Endothelial cell of umbilical vein (primary cell): ENCODE data around the gene SH3RF1. TPM values are rescaled to one million over a fixed set of nuclear protein-coding genes. Genes with fewer than 3 reads are reported as not detected.

Experiments used
- BruUV-seq: library from RNA; stranded (reverse); fragments of 400-500 nt; replicated peaks from 2 replicates; lab custom pipeline; 2021; lab: Mats Ljungman, UMichigan
- CTCF ChIA-PET: fragments of 300-600, 350-600 bp; sonication (Branson Sonifier 250); formaldehyde crosslinking; loops from one replicate; lab custom pipeline; 2021; ENCODE audit warnings: antibody characterized with exemption, inconsistent platforms; lab: Charles Lee
- POLR2A ChIA-PET: fragments of 300-600, 350-600 bp; sonication (Branson Sonifier 250); formaldehyde crosslinking; loops from one replicate; lab custom pipeline; 2021; ENCODE audit warnings: antibody characterized with exemption, inconsistent platforms; lab: Charles Lee
- DNase-seq: peaks from one replicate; pipeline ENCODE4 v3.0.0-alpha.2; 2011; ENCODE audit warnings: low read depth, low spot score
- FAIRE-seq: peaks from 2 replicates; lab custom pipeline; 2011; peaks lifted over from hg19 to GRCh38; lab: Jason Lieb, UNC
- H2AFZ ChIP-seq: 2 replicates; pipeline ENCODE4 v1.6.0; 2012; ENCODE audit warnings: low read depth, low read length, control low read depth, inconsistent platforms
- H3K27ac ChIP-seq: 2 replicates; pipeline ENCODE4 v1.5.1; 2011; ENCODE audit warnings: low read depth, mild to moderate bottlenecking, control low read depth, low read length, moderate library complexity; ENCODE audit not compliant: insufficient read depth
- H3K27me3 ChIP-seq, 2 experiments: 2 replicates each; pipeline versions ENCODE4 v1.6.0 to v1.6.1; 2011; ENCODE audit warnings: low read length in 2 of 2, mixed read lengths in 1 of 2; ENCODE audit not compliant: control insufficient read depth in 2 of 2, insufficient read depth in 2 of 2
- H3K36me3 ChIP-seq, 2 experiments: 2 replicates in 1 of 2; 3 replicates in 1 of 2; pipeline ENCODE4 v1.5.1; 2011; ENCODE audit warnings: low read length in 2 of 2, mild to moderate bottlenecking in 1 of 2, moderate library complexity in 1 of 2; ENCODE audit not compliant: control insufficient read depth in 2 of 2, insufficient read depth in 2 of 2; ENCODE audit errors: extremely low read depth in 1 of 2
- H3K4me1 ChIP-seq: 3 replicates; pipeline ENCODE4 v1.5.1; 2011; ENCODE audit warnings: mild to moderate bottlenecking, low read length; ENCODE audit not compliant: control insufficient read depth, insufficient read depth; ENCODE audit errors: extremely low read depth
- H3K4me2 ChIP-seq: 2 replicates; pipeline ENCODE4 v1.6.1; 2011; ENCODE audit warnings: low read length, control low read depth, mixed read lengths; ENCODE audit not compliant: insufficient read depth
- H3K4me3 ChIP-seq, 3 experiments: fragments of 200-600 bp in 1 of 3; sonication (generic), shearing (Covaris generic) in 1 of 3; replicated peaks in 1 of 3; 2 replicates each; pipeline ENCODE4 v1.5.1; 2011 to 2016; ENCODE audit warnings: control low read depth in 3 of 3, low read length in 3 of 3, mild to moderate bottlenecking in 2 of 3, inconsistent platforms in 1 of 3, low read depth in 1 of 3, moderate library complexity in 1 of 3; ENCODE audit not compliant: insufficient read depth in 1 of 3
- H3K79me2 ChIP-seq: 2 replicates; pipeline ENCODE4 v1.6.0; 2012; ENCODE audit warnings: low read length, inconsistent platforms; ENCODE audit not compliant: control insufficient read depth, insufficient read depth
- H3K9ac ChIP-seq: replicated peaks from 2 replicates; pipeline ENCODE3; 2011; ENCODE audit warnings: low read length, control low read depth; ENCODE audit not compliant: insufficient read depth; ENCODE audit errors: extremely low read depth
- H3K9me1 ChIP-seq: replicated peaks from 3 replicates; pipeline ENCODE4 v1.6.0; 2011; ENCODE audit warnings: mild to moderate bottlenecking, low read length; ENCODE audit not compliant: control insufficient read depth, insufficient read depth; ENCODE audit errors: extremely low read depth
- H3K9me3 ChIP-seq: replicated peaks from 2 replicates; pipeline ENCODE4 v1.5.1; 2012; ENCODE audit warnings: low read length, inconsistent platforms; ENCODE audit not compliant: control insufficient read depth, insufficient read depth
- H4K20me1 ChIP-seq: replicated peaks from 2 replicates; pipeline ENCODE3; 2011; ENCODE audit warnings: mild to moderate bottlenecking, low read length; ENCODE audit not compliant: control insufficient read depth, insufficient read depth; ENCODE audit errors: extremely low read depth
- CTCF ChIP-seq, 2 donors: IDR thresholded peaks; 1 replicate in 1 of 2; 2 replicates in 1 of 2; pipeline ENCODE4 v1.5.1; 2011; ENCODE audit warnings: low read length in 2 of 2, mild to moderate bottlenecking in 2 of 2, moderate library complexity in 2 of 2, control low read depth in 1 of 2, inconsistent platforms in 1 of 2, low read depth in 1 of 2; ENCODE audit not compliant: insufficient read depth in 1 of 2; ENCODE audit errors: extremely low read depth in 1 of 2
- EZH2 ChIP-seq: IDR thresholded peaks from 2 replicates; pipeline ENCODE4 v1.6.1; 2012; ENCODE audit warnings: borderline replicate concordance, low read depth, mild to moderate bottlenecking, moderate library complexity, low read length, inconsistent platforms; ENCODE audit not compliant: severe bottlenecking
- FOS ChIP-seq: IDR thresholded peaks from 2 replicates; pipeline ENCODE4 v1.6.1; 2011; ENCODE audit warnings: mild to moderate bottlenecking, low read length, moderate library complexity, borderline replicate concordance; ENCODE audit not compliant: insufficient read depth
- GATA2 ChIP-seq: IDR thresholded peaks from 2 replicates; pipeline ENCODE4 v1.7.0; 2011; ENCODE audit warnings: low read depth, mild to moderate bottlenecking, moderate library complexity, mixed read lengths, low read length; ENCODE audit not compliant: insufficient read length, insufficient read depth
- JUN ChIP-seq: IDR thresholded peaks from 2 replicates; pipeline ENCODE4 v1.6.1; 2011; ENCODE audit warnings: borderline replicate concordance, low read depth; ENCODE audit not compliant: insufficient read length, insufficient read depth
- MAX ChIP-seq: IDR thresholded peaks from 2 replicates; pipeline ENCODE4 v1.6.1; 2011; ENCODE audit not compliant: insufficient read depth, insufficient read length
- MYC ChIP-seq: IDR thresholded peaks from one replicate; pipeline ENCODE4 v1.6.1; 2011; ENCODE audit warnings: mild to moderate bottlenecking, low read depth, low read length
- POLR2A ChIP-seq: IDR thresholded peaks from 2 replicates; pipeline ENCODE4 v1.6.1; 2012; ENCODE audit warnings: low read depth, mild to moderate bottlenecking, control low read depth, low read length
- POLR2AphosphoS5 ChIP-seq: IDR thresholded peaks from 2 replicates; pipeline ENCODE4 v1.6.1; 2012; ENCODE audit warnings: low read depth, mild to moderate bottlenecking, control low read depth, low read length, moderate library complexity; ENCODE audit not compliant: insufficient read depth
- dilution Hi-C: fragments of 300-500 bp; cut with MboI; formaldehyde crosslinking; loops from one replicate; pipeline ENCODE4 v1.15.0; 2019; ENCODE audit warnings: low sequenced_read_pairs; ENCODE audit not compliant: extremely low pct_ligation_motif_present
- intact Hi-C: fragments of 100-400 bp; cut with micrococcal nuclease; formaldehyde crosslinking; loops from one replicate; pipeline ENCODE4 v1.10.0; 2022
- polyA plus RNA-seq, 4 experiments: library from polyadenylated mRNA; depleted of rRNA in 3 of 4; stranded (reverse) in 3 of 4; unstranded in 1 of 4; fragments of >200 nt; gene quantifications; 2 replicates each; pipeline versions ENCODE4 v1.2.1 to v1.2.3, GENCODE V29; 2011 to 2012; ENCODE audit warnings: missing spikeins in 1 of 4
- total RNA-seq: library from RNA; stranded (reverse); gene quantifications from 2 replicates; pipeline ENCODE4 v1.2.3, GENCODE V29; 2021

The SH3RF1 gene
- total and polyA plus RNA-seq, 2 donors (not counting 3 experiments of a cell fraction or from before 2014, with no cell fraction given) = 16.2 to 24.9 TPM

- Histone ChIP-seq H3K27me3 (no peaks in the 10 kb centered on the region), H3K4me2 (no peak overlapping the region), H3K9me1 (no peaks in the 10 kb centered on the region), H2AFZ (no peak overlapping the region), H3K9ac (no peak overlapping the region), H3K4me1 (peaks cover 29% of the 10 kb centered on the region), H3K27ac (no peak overlapping the region), H3K4me3 (no peak overlapping the region), H3K36me3 (no peaks in the 10 kb centered on the region), H4K20me1 (no peaks in the 10 kb centered on the region), H3K79me2 (peaks cover 74% of the 10 kb centered on the region), H3K9me3 (no peaks in the 10 kb centered on the region)
- no peak for DNase-seq
- dilution Hi-C loops (no loop called here), intact Hi-C loops (no loop called here)
- BruUV-seq = no TSS peak
- no peak for FAIRE-seq
- CTCF ChIA-PET = no interaction called here
- TF ChIP-seq EZH2 (no peak), JUN (no peak), CTCF (IDR thresholded peaks at IDR 0.05; ENCODE audit: extremely low read depth in 1 of 2, insufficient read depth in 1 of 2, low read depth in 1 of 2, low read length in 2 of 2) (no peak), GATA2 (no peak), POLR2AphosphoS5 (no peak)
- POLR2A ChIA-PET = no interaction called here
Observed at GRCh38 chr4:169163495-169163894, 107.3 kb downstream of the SH3RF1 start.

- Histone ChIP-seq H3K9me1 (no peaks in the 10 kb centered on the region), H3K4me3 (no peak overlapping the region), H3K4me1 (peaks cover 42% of the 10 kb centered on the region), H3K36me3 (peaks cover 2% of the 10 kb centered on the region in 2 experiments), H3K79me2 (peaks cover 67% of the 10 kb centered on the region), H3K27me3 (no peaks in the 10 kb centered on the region), H4K20me1 (no peaks in the 10 kb centered on the region), H3K4me2 (no peak overlapping the region), H2AFZ (no peak overlapping the region), H3K27ac (peak overlapping the region; percentile 9), H3K9me3 (no peaks in the 10 kb centered on the region), H3K9ac (no peak overlapping the region)
- ChIA-PET POLR2A (no interaction called here), CTCF (interaction anchor here (1.0 to 1.9 kb wide), 5 partner anchors 10 to 108 kb away, joined by 3 to 5 read pairs (median 4); no protein-coding TSS in a partner anchor)
- dilution Hi-C loops (no loop called here), intact Hi-C loops (no loop called here)
- no TSS peak for BruUV-seq
- FAIRE-seq (no peak), DNase-seq (no peak)
- TF ChIP-seq MAX = no peak
- TF ChIP-seq POLR2AphosphoS5 = no peak
- no peak for TF ChIP-seq MYC
- TF ChIP-seq CTCF (IDR thresholded peaks at IDR 0.05; ENCODE audit: extremely low read depth in 1 of 2, insufficient read depth in 1 of 2, low read depth in 1 of 2, low read length in 2 of 2) = no peak
- TF ChIP-seq EZH2 = no peak
- no peak for TF ChIP-seq GATA2
- TF ChIP-seq JUN = no peak
- TF ChIP-seq POLR2A = no peak
- TF ChIP-seq FOS = no peak
Observed at GRCh38 chr4:169160825-169161224, 109.9 kb downstream of the SH3RF1 start.
